HS-5 (cell line): ENCODE measurements around the gene PEX11G.

Source experiments
- DNase-seq: peaks from one replicate; pipeline ENCODE4 v3.0.0-alpha.2; 2012; ENCODE audit warnings: low read depth

Gene PEX11G

DNA sequence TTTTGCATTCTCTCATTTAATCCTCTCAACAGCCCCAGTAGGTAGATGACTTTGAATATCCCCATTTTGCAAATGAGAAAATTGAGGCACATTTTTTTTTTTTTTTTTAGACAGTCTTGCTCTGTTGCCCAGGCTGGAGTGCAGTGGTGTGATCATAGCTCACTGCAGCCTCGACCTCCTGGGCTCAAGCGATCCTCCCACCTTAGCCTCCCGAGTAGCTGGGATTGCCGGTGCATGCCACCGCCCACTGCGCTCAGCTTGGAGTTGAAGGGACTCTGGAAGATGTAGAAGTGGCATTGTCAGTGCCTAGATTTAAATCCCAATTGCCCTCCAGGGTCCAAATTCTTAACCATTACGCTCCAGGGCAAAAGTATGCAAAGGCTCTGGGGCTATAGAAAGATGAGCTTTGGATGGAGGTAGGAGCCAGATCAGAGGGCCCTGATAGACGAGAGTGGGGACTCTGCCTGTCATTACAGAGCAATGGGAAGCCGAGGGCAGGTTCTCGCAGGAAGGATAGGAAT lies 32.8 kb upstream of the PEX11G start:
- no peak for DNase-seq

- DNase-seq: no peak
Measured at GRCh38 chr19:7520131-7521051, 31.6 kb upstream of the PEX11G start.

GRCh38 chr19:7519361-7520130 lies 30.7 kb upstream of the PEX11G start:
- DNase-seq: no peak

DNA sequence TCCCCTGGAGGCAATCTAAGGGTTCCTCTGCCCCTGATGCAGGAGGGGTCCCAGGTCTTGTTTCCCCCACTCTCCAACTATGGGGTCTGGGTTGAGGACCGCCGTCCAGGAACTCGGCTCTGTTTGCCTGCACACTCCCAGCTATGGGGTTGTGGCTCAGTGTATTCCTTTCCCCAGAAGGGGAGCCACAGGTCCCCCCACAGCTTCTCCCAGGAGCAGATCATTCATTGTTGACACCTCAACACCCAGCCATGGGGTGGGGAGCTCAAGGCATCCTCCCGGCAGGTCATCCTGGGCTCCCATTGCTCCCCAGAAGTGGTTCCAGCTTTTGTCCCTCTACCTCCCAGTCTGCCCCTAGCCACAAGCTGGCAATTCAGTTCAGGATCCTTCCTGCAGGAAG lies 28.0 kb upstream of the PEX11G start:
- DNase-seq: no peak

- DNase-seq: no peak
Measured at GRCh38 chr19:7516333-7516732, 27.5 kb upstream of the PEX11G start.

DNA sequence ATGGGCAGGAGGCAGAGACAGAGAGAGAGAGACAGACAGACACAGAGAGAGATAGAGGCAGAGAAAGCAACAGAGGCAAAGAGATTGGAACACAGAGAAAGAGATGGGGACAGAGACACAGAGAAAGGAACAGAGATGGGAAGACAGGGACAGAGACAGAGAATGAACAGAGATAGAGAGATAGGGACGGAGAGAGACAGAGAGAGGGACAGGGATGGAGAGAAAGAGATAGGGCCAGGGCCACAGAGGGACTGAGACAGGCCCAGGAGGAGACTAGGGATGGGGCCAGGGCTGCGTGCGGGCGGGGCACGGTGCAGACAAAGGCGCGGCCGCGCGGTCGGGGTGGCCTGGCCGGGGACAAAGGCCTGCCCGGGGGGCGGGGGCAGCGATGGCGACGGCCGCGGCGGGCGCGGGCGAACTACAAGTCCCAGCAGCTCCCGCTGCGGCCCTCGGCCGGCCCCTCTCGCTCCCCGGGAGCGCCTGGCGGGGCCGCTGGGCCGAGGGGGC lies 26.9 kb upstream of the PEX11G start, which contains the start of gene ZNF358:
Gene ZNF358, plus strand, starts transcription at position 459 of the 507 bp plus-strand sequence. CDS start 3,140 bp downstream, outside the sequence.
- no peak for DNase-seq

GRCh38 chr19:7515110-7515644 lies 26.3 kb upstream of the PEX11G start:
- no peak for DNase-seq

DNA sequence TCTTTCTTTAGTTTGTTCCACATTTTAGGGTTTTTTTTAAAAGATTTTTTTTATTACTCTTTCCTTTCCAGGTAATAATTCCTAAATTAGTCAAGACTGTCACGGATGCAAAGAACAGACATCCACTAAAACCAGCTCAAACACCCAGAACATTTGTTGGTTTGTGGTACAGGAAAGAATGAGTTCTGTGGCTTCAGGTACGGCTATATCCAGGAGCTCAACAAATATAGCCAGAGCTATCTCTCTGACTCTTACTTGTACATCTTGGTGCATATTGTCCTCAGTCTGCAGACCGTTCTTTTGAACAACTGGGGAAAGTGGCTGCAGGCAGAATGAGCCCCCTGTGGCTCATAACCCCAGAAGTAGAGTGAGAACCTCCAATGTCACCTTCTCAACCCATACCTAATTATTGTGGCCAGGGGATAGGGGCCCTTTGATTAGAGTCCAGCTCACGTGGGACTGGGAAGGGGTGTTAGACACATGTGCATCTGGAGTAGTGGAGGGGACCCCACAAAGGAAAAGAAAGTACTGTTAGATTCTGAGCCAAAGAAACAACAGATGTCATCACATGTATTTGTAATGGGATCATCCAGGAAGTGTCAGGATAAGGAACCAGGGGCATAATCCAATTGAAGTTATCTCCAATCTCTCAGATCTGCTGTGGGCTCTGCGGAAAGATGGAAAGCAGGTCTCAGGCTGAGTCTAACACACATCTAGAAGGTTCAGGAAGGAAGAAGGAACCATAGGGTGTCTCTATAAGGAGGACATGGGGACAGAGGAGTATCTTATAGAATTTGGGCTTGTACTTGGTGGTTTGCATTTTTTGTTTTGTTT lies 25.2 kb upstream of the PEX11G start:
- no peak for DNase-seq

- no peak for DNase-seq
Measured at GRCh38 chr19:7512400-7512851, 23.6 kb upstream of the PEX11G start.

DNA sequence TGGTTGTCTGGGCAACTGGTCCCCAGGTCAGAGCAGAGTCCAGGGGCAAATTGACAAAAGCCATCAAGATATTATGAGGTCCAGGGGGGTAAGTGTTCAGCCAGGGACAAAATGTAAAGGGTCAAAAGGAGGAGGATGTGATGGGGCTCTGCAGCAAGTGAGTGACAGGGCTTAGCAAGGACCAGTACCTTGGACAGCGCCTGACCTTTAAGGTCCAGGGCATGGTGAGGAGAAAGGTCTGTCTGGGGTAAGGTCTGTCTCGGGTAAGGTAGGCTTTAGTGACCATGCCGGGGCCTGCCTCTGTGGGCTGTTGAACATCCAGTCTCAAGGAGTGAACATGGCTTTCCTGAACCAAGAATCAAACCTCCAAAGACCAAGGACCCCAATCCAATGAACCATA lies 20.8 kb upstream of the PEX11G start:
- DNase-seq: no peak

- DNase-seq: no peak
Measured at GRCh38 chr19:7507884-7508283, 19.0 kb upstream of the PEX11G start.

DNA sequence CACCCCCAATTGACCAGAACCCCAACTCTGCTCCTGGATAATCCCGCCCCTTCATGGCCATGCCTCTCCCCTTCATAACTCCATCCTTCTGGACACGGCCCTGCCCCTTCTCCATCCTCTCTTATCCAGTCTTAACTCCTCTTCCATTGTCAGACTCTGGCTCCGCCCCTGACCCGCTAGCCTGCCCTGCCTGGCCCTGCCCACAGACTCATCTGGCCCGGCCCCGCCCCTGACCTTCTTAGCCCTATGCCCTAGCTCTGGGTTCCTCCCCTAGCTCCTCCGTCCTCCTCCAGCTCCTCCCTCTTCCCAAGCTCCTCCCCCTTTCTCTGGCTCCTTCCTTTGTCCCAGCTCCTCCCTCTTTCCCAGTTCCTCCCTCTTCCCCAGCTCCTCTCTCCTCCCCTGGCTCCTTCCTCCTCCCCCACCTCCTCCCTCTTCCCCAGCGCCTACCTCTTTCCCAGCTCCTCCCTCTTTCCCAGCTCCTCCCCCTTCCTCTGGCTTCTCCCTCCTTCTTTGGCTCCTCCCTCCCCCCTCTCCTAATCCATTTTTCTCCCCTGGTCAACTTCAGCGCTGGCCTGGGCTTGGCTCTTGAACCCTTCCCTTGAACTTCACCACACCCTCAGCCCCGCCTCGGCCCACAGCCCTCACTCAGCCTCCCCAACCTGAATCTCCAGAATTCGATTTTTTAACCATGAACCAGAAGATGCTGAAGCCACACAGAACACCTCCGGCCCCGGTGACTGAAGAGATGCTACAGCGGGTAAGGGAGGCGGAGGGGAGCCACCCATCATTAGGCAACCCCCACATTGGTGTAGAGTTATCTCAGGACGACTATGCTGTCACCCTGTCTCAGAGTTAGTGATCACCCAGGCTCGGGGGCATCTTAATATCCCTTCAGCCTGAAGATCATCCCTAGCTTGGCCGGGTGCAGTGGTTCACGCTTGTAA lies 17.8 kb upstream of the PEX11G start:
- peak; percentile 56 for DNase-seq

DNA sequence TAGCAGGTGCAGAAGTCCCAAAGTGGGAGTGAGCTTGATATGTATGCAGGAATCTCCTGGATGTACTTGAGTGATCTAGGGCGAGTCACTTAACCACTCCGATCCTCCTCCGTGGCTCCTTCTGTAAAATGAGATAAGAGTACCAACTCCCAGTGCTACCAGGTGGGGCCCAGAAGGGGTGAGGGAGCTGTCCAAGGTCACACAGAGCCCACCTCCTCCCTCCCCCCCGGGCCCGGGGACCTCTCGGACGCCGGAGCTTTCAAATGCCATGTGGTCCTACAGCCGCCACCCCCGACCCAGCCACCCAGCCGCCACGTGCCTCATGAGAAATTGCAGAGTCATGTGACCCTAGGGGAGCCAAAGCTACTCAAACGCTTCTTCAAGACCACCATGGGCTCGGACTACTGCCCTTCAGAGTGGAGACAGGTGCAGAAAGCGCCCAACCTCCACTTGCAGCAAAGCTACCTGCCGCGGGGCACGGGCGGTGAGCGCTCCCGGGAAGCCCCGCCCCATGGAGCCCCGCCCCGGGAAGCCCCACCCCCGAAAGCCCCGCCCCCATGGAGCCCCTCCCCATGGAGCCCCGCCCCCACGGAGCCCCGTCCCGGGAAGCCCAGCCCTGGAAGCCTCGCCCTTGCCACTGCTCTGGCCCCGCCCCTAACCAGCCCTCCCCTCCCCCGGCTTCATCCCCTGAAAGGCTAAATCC lies 17.0 kb upstream of the PEX11G start:
- DNase-seq: no peak

- no peak for DNase-seq
Measured at GRCh38 chr19:7505288-7505681, 16.4 kb upstream of the PEX11G start.

- DNase-seq: no peak
Measured at GRCh38 chr19:7504684-7505083, 15.8 kb upstream of the PEX11G start.

GRCh38 chr19:7502552-7502951 lies 13.7 kb upstream of the PEX11G start:
- no peak for DNase-seq

DNA sequence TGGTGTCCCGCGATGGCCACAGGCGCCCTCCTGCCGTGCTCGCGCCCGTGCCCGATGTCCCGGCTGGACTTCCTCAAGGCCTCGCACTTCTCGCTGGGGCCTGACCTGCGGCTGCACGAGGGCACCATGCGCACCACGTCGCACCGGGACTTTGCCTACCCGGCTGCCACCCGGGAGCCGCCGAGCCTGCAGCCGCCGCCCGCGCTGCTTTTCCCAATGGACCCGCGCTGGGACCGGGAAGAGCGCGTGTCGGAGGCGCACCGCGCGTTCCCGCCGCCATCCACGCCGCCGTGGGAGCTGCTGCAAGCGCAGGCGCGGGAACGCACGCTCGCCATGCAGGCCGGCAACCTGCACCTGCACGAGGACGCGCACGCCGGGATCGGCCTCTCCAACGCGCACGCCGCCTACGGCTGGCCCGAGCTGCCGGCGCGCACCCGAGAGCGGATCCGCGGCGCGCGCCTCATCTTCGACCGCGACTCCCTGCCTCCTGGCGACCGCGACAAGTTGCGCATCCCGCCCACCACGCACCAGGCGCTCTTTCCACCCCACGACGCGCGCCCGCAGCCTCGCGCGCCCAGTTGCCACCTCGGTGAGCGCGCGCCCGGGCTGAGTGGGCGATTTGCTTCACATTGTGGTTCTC lies 12.1 kb upstream of the PEX11G start:
- no peak for DNase-seq

- no peak for DNase-seq
Measured at GRCh38 chr19:7497292-7497691, 8.5 kb upstream of the PEX11G start.
